GM19351 (cell line): Measurements from ENCODE around the gene LTBP4.
"Not testable (repeated sequence)": the region's sequence is repeated elsewhere in the genome, so short reads cannot be mapped to it uniquely, and the experiment has no call there.

Experiments used
- ATAC-seq: cut with Tn5 transposase; IDR thresholded peaks from one replicate; pipeline ENCODE4 v1.9.1; 2021; ENCODE audit warnings: mild to moderate bottlenecking, moderate library complexity; ENCODE audit not compliant: unreplicated experiment

LTBP4 gene

GRCh38 chr19:40576585-40577451, 24.4 kb upstream of the LTBP4 start, which contains the start of gene SHKBP1:
Gene SHKBP1 (plus strand): TSS chr19:40576873. CDS start chr19:40576900, 27 bp downstream.
- peak; percentile 95 for ATAC-seq

- no peak for ATAC-seq
These were observed 22.7 kb upstream of the LTBP4 start for GRCh38 chr19:40578442-40578908.

GRCh38 chr19:40580619-40581018, 20.6 kb upstream of the LTBP4 start:
- no peak for ATAC-seq

- ATAC-seq: no peak
These were observed 19.6 kb upstream of the LTBP4 start for GRCh38 chr19:40581531-40581930.

- ATAC-seq: no peak
These were observed 18.7 kb upstream of the LTBP4 start for GRCh38 chr19:40582467-40582866.

- ATAC-seq: no peak
These were observed 17.9 kb upstream of the LTBP4 start for GRCh38 chr19:40583283-40583682.

- ATAC-seq: no peak
These were observed 17.2 kb upstream of the LTBP4 start for GRCh38 chr19:40584007-40584406.

- no peak for ATAC-seq
These were observed 15.8 kb upstream of the LTBP4 start for GRCh38 chr19:40585241-40585981.

GRCh38 chr19:40585982-40586422, 15.2 kb upstream of the LTBP4 start:
- ATAC-seq: no peak

- no peak for ATAC-seq
These were observed 14.6 kb upstream of the LTBP4 start for GRCh38 chr19:40586611-40587010.

GRCh38 chr19:40588110-40588854, 12.9 kb upstream of the LTBP4 start:
- no peak for ATAC-seq

GRCh38 chr19:40588926-40589569, 12.1 kb upstream of the LTBP4 start:
- ATAC-seq: no peak

- ATAC-seq: no peak
These were observed 11.4 kb upstream of the LTBP4 start for GRCh38 chr19:40589591-40590429.

GRCh38 chr19:40590464-40591265, 10.5 kb upstream of the LTBP4 start:
- ATAC-seq: no peak

- not testable (repeated sequence) for ATAC-seq
These were observed 9.4 kb upstream of the LTBP4 start for GRCh38 chr19:40591724-40592123.

GRCh38 chr19:40592170-40592569, 9.0 kb upstream of the LTBP4 start:
- ATAC-seq: no peak

GRCh38 chr19:40594255-40594654, 6.9 kb upstream of the LTBP4 start:
- ATAC-seq: no peak

- ATAC-seq: no peak
These were observed 6.5 kb upstream of the LTBP4 start for GRCh38 chr19:40594657-40595091.
